NCI-H1092 treated with DMSO at 0.1 percent for 48 hours (cell line): ENCODE results near the gene KRT3.

Source experiments
- DNase-seq: peaks from one replicate; lab custom pipeline; 2025; lab: John Stamatoyannopoulos, UW

The KRT3 gene

DNA sequence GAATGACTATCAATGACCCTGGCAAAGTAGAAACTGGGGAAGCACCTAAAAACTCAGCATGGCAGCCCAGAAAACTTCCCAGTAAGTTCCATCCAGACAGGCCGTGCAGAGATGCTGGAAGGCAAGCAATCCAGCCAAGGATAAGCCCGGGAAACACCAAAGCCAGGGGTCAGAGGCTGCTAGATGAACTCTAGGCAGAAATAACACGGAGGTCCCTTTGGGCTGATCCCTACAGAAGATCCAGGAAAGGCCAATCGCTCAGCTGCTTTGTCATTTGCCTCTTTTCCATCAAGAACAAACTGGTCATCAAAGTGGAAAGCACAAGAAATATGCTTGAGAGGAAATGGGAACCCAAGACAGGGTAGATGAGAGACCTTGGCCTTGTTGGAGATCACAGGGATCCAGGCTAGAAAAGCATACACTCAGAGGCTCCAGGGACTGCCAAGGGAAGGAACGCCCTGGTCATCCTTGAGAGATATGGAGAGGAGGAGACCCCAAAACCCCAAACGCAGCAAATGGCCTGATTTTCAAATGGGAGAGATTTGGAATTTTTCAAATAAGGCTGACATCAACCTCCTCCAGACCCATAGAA lies 31.7 kb upstream of the KRT3 start:
- DNase-seq = no peak

DNA sequence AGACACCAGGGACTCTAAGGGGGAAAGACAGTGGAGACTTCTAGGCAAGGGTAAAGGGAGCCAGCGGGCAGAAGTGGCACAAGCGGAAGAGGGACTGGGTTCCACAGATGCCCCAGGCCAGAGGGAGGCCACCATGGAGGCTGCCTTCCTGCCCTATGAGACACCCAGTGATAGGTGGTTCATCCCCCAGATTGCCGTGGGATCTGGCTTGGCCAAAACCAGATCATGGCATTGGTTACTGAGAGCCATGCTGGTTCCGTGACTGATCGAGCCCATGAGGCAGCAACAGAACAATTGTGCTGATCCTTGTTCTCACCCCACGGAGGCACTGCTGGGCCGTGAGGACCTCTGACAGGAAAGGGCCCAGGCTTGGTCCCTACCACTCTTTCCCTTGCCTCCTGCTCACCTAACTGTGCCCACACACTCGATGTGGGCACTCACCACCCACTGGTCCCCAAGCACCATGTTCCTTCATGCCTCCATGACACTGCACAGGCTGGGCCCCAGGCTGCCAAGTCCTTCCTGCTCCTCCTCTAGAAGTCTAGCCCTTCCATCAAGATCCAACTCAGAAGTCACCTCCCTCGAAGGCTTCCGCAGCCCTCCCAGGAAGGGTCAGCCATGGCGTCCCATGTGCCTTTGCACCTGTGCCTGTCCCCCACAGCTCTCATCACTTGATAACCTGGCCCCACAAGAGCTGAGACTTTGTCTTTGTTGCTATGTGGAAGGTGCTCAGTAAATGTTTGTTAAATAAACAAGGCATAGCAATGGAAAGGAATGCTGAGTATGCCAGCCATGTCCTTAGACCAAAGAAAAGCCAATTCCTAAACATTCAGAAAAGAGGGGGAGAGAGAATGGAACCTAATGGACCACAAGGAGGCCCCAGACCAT lies 30.9 kb upstream of the KRT3 start:
- DNase-seq = no peak

GRCh38 chr12:52825961-52826360 lies 30.0 kb upstream of the KRT3 start:
- DNase-seq = no peak

DNA sequence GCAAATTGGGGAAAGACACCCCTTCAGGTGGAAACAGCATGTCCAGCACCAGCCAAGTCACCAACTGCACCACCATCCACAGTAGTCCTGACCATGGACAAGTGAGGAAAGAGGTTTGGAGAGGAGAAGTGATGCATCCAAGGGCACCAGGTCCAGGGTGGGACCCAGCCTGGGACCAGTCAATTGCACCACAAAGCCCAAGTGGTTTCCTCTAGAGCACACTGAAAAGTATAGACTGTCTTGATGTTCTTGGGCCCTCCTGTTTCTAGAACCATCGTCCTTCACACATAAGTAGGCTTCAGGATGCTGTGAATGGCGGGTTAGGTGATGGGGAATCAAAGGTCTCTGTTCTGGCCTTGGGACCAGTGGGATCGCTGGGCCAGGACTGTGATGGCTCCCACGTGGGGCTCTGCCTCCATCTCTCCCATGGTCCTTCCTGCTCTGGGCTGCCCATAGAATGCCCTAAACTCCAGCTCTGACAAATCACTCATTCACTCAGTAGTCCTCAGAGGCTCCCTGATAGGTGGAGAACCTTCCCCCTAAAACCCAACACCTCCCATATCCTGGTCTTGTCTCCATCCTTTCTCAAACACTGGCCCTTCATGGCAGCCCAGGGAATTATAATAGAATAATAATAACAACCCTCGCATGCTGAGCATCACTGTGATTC lies 29.0 kb upstream of the KRT3 start:
- no peak for DNase-seq

DNA sequence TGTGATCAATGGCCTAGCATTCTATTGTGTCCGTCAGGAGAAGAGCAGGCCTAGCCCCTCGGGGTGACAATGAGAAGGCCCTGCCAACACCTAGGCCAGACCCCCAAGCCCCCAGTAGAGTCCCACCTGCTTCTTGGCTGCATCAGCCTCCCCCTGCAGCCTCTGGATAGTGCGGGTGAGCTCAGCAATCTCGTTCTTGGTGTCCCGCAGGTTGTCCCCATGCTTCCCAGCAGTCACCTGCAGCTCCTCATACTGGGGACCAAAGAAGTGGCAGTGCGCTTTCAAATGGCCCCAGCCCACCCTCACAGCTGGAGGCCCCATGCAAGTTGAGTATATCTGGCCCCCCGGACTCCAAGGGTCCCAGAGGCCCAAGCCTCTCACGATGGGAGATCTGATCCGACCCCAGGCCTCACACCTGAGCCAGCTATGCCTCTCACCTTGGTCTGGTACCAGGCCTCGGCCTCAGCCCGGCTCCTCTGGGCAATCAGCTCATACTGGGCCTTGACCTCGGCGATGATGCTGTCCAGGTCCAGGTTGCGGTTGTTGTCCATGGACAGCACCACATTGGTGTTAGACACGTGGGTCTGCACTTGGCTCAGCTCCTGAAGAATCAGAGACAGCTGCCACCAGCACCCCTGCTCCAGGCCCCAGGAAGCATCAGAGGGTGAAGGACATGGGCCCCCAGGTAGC lies 28.0 kb upstream of the KRT3 start:
- DNase-seq = no peak

DNA sequence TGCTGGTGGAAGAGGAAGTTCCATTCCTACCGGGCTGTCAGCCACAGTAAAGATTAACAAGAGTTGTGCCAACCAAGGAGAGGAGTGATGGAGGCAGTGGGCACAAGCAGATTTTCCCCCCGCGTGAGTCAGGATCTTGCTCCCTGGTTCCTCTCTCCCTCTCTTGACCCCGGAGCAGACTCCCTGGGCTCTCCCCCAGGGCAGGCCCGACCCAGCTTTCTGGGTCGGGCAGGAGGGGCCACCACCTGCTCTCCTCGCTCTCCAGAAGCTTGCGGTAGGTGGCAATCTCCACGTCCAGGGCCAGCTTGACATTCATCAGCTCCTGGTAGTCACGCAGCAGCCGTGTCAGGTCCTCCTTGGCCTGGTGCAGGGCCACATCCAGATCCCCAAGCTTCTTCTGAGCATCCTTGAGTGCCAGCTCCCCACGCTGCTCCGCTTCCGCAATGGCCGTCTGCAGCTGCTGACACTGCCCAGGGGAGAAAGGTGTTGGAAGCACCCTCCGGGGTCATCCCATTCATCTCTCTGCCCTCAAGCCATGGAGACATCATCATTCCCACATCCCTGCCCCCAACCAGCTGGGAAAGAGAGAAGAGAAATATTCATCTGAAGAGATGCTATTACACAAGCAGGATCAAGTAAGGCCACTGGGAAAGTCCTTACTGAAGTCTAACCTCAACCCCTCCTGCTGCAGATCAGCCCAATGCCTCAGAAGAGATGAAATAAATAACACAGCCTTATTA lies 27.0 kb upstream of the KRT3 start:
- DNase-seq = no peak

GRCh38 chr12:52821826-52822660 lies 26.1 kb upstream of the KRT3 start:
- DNase-seq = no peak

DNA sequence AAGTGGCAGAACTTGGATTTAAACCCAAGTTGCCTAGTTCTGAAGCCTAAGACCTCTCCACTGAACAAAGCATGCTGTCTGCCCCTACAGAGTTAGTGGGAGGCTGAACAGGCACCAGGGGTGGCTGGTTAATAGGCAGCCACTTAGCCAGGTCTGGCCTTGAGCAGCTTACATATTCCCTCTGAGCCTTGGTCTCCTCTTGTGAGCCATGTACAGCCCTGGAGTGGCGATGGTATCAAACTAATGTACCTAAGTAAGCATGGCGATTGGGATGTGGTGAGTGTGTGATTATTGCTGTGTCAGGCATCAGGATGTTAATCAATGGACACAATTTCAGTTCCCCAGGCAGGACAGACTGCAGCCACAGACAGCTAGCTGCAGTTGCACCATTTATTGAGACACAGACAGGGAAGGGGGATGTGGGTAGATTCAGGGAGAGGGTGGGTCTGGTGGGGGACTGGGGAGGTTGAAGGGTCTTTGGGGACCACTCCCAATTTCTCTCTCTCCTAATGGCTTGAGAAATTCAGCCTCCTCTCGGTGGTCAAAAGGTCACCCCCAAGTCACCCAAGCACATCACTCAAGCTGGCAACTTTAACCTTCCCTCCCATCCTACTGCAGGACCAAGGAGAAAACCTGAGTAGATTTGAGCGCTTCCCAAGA lies 25.3 kb upstream of the KRT3 start:
- DNase-seq = no peak

DNA sequence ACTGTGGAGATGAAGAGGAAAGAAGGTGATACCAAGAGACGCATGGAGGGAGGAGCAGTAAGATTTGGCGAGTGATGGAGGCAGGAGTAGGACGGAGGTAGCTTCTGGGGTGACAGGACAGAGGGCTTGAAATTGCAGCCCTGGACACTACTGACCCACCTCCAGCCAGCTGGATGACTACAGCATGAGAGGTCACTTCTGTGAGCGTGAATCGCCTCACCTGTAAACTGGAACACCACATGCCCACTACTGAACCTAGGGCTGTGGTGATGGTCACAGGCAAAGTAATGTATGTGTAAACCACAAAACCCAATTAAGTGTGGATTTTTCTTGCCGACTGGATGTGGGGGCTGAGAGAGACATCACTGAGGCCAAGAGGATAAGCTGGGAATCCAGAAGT lies 24.6 kb upstream of the KRT3 start:
- no peak for DNase-seq

DNA sequence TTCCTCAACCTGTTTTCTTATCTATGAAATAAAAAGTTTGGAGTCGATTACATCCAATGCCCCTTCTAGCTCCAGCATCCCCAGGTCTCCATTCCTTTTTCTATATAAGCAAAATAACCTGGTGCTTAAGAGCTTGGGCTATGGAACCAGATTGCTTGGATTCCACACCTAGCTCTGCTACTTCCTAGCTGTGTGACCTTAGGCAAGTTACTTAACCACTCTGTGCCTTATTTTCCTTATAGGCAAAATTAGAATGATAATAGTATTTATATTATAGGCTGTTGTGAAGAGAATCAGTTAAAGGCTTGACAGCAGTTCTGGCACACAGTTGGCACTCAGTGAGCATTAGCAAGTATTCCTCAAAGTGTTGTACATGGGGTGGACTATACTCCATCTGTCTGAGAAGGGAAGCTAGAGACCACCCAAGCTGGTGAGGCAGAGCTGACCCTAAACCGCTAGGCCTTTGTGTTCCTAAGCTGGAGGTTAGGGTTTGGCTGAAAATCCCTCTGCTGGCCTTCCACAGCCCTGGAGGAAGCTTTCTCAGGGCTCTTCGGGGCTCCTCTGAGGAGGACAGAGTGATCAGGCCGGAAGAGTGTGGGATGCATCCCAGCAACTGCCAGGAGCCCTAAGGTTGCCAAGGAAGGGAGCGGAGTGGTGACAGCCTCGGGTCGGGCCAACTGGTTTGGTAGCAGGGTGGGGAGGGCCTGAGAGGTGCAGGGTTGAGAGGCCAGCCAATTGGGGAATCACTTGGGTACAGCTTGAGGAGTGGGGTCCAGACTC lies 24.0 kb upstream of the KRT3 start:
- DNase-seq = no peak

DNA sequence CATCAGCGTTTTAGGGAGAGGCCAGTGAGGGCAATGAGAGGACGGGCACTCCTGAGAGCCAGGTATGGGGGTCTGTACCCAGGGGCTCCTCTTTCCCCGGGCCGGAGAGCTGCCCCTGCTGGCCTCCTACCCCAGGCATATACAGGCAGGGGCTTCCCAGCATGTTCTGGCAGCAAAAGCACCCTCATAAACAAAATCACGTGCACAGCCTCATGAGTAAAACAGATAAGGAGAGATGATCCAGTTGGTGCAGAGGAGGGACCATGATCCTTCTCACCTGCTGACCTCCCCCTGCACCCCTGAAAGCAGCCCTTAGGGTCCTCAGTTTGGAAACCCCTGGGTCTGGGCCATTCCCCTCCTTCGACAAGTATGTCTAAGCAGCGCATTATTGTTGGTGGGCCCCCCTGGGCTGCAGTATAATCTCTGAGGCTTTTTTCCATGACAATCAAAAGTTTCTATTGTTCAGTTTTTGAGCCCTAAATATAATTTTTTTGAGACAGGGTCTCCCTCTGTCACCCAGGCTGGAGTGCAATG lies 23.0 kb upstream of the KRT3 start:
- DNase-seq = no peak

GRCh38 chr12:52818388-52818787 lies 22.5 kb upstream of the KRT3 start:
- peak; percentile 44 for DNase-seq

- DNase-seq = no peak
These were observed 21.9 kb upstream of the KRT3 start for GRCh38 chr12:52817699-52818238.

- DNase-seq = no peak
These were observed 21.2 kb upstream of the KRT3 start for GRCh38 chr12:52817003-52817698.

GRCh38 chr12:52815676-52816588 lies 20.0 kb upstream of the KRT3 start:
- DNase-seq = no peak

DNA sequence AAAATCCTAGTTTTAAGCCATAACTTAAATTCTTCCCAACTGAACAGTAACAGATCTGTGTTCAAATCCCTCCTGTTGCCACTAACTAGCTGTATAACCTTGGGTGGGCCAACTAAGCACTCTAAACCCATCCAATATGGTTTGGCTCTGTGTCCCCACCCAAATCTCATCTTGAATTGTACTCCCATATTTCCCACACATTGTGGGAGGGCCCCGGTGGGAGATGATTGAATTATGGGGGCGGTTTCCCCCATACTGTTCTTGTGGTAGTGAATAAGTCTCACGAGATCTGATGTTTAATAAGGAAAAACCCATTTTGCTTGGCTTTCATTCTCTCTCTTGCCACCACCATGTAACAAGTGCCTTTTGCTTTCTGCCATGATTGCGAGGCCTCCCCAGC lies 19.2 kb upstream of the KRT3 start:
- DNase-seq = no peak

GRCh38 chr12:52814710-52815155 lies 18.8 kb upstream of the KRT3 start:
- no peak for DNase-seq
